Measurements from ENCODE around the gene NOG.

NOG gene

DNA sequence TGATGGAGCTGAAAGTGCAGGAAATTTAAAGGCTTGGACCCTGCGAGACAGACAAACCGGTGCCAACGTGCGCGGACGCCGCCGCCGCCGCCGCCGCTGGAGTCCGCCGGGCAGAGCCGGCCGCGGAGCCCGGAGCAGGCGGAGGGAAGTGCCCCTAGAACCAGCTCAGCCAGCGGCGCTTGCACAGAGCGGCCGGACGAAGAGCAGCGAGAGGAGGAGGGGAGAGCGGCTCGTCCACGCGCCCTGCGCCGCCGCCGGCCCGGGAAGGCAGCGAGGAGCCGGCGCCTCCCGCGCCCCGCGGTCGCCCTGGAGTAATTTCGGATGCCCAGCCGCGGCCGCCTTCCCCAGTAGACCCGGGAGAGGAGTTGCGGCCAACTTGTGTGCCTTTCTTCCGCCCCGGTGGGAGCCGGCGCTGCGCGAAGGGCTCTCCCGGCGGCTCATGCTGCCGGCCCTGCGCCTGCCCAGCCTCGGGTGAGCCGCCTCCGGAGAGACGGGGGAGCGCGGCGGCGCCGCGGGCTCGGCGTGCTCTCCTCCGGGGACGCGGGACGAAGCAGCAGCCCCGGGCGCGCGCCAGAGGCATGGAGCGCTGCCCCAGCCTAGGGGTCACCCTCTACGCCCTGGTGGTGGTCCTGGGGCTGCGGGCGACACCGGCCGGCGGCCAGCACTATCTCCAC, at the start of gene NOG:
NOG (plus strand) TSS at position 54 of the 674 bp plus-strand sequence; CDS start at position 579, 525 bp downstream.
- DNase-seq (ENCODE audit: low read depth in 2 of 2): peak in 1 of 2 donors; percentile 33

DNA sequence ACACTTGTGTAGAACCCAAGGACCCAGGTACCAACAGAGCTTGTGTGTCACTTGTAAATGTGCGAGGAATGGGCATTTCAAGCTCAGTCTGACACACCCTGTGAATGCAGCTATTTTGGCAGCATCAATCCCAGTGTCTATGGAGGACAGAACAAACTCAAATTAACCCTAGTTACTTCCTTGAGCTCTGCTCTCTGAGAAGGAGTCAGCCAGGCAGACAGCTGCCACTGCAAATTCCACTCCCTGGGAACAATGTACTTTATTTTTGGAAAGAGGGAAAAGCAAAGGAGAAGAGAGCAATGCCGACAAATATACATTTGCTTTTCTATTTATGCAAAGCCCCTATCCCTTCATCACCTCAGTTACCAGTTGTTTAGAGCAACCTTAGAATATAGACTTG, 48.4 kb upstream of the NOG start:
- DNase-seq (ENCODE audit: low read depth in 2 of 2): no peak

DNA sequence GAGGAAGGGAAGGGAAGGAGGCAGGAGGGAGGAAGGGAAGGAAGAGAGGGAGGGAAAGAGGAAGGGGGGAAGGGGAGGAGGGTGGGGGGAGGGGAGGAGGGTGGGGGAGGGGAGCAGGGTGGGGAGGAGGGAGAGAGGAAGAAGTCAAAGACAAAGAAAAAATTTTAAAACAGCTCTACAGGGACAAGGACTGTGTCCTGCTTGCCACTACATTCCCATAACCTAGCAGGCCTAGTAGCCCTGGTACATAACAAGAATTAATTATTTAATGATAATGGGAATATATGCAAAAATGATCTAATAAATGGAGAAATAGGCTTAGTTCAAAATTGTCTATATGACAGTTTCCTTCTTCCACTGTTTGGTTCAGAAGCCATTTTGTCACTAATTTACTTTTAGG, 47.6 kb upstream of the NOG start:
- DNase-seq (ENCODE audit: low read depth in 2 of 2): no peak

DNA sequence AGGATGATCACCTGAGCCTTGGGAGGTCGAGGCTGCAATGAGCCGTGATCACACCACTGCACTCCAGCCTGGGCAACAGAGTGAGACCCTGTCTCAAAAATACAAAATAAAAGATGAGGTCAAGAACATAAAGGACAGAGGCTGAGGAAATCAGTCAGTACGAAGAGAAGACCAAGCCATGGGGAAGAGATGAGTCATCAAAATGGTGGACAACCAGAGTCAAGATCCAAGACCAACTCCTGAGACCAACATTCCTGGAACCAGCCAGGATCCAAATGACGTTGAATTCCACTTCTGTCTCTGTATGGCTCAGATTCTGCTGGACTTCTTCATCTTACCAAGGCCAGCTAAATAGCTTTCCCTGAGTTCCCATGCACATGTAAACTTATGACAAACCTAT, 44.8 kb upstream of the NOG start:
- no peak for DNase-seq (ENCODE audit: low read depth in 2 of 2)

DNA sequence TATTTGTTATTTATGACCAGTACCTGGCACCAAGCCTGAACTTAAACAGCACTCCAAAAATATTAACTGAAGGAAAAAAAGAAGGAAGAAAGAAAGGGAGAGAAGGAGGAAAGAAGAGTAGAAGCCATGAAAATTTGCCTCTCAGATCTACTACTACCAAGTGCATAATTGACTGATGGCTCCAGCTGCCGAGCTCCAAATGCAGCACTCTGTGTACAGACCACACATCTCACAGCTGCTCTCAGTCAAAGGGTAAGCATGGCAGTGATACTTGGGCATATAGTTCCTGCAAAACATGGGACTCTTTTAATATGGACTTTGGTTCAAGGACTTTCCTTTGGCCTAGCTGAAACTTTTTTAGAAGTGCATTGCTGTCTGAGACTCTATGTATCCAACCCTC, 44.0 kb upstream of the NOG start:
- DNase-seq (ENCODE audit: low read depth in 2 of 2): no peak

DNA sequence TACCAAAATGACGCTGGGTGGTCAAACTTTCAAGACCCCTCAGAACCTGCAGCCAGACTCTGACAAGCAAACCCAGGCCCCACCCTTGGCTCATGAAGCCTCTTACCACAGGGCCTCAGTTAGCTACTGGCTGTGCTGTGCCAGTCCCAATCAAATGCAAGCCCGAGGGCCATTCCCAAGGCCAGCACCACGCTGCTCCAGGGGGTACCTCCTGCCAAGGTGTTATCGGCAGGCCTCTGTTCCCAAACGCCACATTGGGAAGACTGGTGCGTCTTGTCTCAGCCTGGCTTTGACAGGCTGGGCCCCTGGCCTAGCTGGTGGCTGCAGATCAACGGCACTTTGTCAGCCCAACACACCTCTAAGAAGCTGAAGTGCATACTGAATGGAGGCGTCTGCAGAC, 35.8 kb upstream of the NOG start:
- no peak for DNase-seq (ENCODE audit: low read depth in 2 of 2)

DNA sequence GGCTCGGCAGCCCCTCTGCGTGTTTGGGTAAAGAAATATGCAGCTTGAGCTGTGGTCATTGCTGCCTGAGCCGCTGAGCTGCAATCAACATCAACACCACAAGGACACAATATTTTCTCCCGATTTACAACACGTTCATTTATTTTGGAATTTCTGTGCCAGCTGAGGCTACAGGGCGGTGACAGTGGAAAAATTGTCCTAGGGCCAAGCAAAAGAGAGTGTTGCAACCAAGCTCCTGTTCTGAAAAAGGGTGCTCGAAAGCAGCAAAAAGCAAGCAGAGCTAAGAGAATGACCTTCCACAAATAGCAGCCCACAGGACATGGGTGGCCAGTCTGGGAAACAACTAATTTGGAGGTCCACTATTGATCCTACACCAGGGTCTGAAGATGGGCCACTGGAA, 35.4 kb upstream of the NOG start:
- no peak for DNase-seq (ENCODE audit: low read depth in 2 of 2)

DNA sequence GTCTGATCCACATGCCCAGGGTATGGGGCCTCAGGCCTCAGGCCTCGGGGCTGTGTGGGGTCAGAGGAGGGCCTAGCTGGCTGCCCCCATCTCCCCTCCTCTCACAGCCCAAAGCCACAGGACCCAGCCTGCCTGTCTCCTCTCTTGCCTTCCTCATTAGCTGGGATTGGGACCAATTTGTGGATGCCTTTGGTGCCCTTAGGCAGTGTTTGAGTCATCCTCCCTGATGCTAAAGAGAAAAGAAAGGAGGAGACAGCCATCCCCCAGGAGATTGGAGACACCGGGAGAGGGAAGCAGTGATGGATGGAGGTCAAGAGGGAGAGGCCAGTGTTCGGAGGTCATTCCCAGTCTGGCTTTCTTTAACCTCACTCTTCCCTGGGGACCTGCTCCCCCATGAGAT, 23.3 kb upstream of the NOG start:
- DNase-seq (ENCODE audit: low read depth in 2 of 2): no peak

DNA sequence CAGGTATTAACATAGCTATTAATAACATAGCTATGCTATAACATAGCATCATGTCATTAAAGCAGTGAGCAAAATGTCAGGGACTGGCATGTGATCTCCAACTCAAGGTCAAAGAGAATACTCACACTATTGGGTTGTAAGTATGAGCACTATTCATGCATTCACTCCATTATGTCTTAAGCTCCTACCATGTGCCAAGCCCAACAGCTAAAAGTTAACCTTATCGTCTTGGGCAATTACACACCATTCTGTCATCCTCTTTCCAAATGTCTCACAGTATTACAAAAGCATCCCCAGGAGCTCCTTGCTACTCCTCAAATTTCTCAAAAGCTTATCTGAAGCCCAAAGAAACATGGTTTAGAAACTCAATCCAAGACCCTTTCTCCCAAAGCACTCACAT, 22.0 kb upstream of the NOG start:
- no peak for DNase-seq (ENCODE audit: low read depth in 2 of 2)

DNA sequence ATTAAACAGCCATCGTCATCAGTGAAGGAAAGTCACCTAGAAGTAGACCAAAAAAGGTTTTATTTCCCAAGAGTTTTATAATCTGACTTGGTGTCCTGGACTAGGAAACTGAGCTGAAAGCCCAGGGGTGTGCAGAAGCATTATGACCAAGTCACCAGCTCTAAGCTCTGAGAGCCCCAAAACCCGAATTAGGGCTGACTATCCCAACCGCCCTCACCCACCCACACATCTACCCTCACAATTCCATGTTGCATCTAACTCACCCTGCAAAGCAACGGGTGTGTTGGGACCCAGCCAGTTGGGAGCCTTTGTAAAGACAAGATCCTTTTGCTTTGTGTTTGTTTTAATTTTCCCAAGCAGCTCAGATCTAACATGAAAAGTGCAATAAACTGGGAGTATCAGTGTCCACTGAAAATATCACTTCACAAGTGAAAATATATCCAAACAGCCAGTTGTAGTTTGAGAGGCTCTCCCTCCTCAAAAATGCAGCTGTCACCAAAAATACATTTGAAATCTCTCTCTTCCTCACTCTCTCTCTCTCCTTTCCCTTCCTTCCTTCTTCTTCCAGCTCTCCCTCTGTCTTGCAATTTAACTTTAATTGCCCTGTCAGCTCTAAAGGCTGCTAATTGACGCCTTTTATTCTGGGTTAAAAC, 16.2 kb upstream of the NOG start:
- DNase-seq (ENCODE audit: low read depth in 2 of 2): no peak

DNA sequence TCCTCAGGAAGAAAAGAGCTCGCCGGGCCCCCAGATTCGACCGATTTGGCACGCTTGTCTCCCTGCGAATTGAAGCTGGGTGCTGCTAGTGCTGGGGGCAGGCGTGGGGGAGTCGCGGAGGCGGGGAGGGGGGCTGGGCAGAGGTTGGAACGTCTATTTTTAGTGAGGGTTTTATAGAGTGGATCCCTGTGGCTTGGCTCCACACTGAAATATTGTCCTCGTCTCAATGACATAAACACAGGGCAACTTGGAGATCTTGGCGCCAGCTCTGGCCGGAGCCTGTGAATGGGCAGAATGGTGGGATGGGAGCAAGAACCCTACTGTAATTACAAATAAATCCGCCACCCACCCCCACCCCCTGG, 15.7 kb upstream of the NOG start:
- DNase-seq (ENCODE audit: low read depth in 2 of 2): no peak

DNA sequence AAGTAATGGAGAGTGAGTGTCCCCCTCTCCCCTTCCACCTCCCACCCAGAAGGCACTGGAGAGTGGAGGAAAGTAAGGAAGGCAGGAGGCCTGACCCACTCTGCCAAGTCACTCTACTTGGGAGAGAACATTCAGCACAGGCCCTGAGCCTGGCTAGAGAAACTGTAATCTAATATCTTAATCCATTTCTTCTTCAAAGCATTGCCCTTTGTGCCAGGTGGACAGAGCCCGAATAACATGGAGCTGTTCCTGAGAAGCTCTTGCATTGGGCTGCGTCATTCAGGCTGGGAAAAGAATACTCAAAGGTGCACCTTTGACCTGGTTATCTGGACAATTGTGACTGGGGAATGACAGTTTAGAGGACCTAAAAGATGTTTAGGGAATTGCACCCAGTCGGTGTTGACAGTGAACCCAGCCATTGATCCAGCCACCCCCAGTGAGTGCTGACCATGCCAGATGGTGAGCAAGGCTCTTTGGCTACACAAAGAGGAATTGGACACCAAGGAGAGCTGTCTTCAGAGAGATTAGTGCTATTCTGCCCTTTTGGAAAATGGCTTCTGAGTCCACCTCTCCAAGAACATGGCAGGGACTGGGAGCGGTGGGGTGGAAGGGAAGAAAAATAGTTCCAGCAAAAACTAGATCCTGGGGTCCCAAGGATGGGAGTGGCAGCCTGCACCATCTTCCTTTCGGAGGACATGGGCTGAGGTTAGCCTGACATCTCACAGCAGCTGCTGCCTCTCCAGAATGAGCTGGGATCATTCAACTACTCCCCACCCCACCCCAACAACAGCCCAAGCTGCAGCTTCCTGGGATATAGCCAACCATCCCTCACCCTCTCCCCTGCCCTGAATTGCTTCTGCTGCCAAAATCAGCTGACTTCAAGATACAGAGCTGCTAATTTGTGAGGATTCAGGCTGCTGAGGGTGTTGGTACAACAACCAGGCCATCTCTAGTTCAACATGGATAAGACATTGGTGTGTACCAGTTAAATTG, 11.6 kb upstream of the NOG start:
- no peak for DNase-seq (ENCODE audit: low read depth in 2 of 2)

DNA sequence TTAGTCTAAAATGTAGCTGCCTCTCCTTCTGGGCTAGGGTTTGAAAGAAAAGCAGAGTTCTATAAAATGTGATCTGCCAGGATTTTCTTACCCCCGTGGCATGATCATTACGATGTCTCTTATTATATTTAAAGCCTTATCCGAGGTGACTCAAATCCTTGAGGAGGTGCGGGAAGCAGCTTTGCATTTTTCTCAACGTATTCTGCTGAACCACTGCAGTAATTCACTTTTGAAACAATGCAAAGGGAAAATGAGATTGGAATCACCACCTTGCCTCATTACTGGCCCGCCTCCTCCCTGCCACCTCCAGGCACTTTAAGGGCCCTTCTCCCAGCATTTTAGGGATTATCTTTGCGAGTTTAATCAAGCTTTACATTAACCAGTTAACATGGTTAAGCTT, 9.7 kb upstream of the NOG start:
- no peak for DNase-seq (ENCODE audit: low read depth in 2 of 2)

DNA sequence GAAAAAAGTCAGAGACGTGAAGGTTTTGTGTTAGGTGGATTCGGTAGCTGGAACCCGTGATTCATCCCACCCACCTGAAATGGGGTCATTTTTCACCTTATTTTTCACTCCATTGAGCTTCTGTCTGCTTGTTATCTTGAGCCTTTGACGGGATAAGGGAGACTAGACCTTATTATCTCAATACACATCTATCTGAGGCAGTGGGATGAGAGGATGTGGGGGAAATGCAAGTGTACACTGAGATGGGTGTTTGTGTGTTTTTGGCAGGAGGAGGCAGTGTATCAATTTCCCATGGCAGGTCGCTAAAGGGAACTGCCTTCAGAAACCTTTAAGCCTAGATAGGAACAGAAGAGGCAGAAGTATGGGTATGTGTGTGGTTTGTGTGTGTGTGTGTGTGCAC, 6.2 kb upstream of the NOG start:
- no peak for DNase-seq (ENCODE audit: low read depth in 2 of 2)

DNA sequence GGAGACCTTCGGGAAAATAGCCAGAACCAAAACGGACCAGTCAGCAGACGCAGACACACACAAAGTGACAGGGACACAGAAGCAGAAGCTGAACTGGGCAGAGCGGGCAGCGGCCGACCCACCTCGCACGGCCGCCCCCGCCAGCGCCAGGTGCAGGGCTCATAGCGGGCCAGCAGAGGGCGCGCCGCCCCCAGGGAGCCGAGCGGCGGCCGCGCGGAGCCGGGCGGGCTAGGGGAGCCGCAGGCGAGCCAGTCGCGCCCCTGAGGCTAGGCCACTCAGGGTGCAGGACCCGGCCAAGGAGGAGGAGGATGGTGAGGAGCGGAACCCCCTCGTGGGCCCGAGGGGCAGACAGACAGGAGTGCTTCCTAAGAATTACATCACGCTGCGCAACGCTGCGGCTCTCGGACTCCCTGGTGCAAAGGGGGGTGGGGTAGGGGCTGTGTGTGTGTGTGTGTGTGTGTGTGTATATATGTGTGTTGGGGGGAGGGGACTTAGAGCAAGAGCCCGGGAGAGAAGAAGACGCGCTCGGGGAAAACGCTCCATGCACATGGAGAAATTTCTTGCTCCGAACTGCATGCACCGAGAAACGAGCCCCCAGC, 913 bp upstream of the NOG start:
- peak in 1 of 2 donors; percentile 54 for DNase-seq (ENCODE audit: low read depth in 2 of 2)

DNA sequence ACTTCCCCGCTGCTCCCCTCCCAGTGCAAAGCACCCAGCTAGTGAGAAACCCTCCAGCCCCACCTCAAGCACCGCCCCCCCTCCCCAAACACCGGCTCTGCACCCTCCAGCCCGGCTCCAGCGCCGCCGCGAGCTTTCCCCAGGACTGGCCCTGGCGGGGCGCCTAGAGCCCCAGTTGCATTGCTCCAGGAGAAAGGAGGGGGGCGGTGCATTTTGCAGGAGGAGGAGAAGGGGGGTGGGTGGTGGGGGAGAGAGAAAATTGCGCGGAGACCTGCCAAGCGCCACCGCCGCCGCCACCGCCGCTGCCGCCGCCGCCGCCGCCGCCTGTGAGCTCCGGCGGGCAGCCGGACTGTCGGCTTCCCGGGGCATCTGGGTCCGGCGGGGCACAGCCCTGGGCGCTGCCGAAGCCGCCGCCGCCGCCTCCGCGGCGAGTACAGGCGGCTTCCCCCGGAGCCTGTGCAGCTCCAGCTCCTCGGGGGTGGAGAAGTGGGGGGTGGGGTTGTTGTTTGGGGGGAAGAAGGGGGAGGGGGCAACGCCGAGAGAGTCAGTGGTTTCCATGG, 333 bp upstream of the NOG start:
- no peak for DNase-seq (ENCODE audit: low read depth in 2 of 2)

DNA sequence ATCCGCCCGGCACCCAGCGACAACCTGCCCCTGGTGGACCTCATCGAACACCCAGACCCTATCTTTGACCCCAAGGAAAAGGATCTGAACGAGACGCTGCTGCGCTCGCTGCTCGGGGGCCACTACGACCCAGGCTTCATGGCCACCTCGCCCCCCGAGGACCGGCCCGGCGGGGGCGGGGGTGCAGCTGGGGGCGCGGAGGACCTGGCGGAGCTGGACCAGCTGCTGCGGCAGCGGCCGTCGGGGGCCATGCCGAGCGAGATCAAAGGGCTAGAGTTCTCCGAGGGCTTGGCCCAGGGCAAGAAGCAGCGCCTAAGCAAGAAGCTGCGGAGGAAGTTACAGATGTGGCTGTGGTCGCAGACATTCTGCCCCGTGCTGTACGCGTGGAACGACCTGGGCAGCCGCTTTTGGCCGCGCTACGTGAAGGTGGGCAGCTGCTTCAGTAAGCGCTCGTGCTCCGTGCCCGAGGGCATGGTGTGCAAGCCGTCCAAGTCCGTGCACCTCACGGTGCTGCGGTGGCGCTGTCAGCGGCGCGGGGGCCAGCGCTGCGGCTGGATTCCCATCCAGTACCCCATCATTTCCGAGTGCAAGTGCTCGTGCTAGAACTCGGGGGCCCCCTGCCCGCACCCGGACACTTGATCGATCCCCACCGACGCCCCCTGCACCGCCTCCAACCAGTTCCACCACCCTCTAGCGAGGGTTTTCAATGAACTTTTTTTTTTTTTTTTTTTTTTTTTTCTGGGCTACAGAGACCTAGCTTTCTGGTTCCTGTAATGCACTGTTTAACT, 1.0 kb downstream of the NOG start:
- no peak for DNase-seq (ENCODE audit: low read depth in 2 of 2)

DNA sequence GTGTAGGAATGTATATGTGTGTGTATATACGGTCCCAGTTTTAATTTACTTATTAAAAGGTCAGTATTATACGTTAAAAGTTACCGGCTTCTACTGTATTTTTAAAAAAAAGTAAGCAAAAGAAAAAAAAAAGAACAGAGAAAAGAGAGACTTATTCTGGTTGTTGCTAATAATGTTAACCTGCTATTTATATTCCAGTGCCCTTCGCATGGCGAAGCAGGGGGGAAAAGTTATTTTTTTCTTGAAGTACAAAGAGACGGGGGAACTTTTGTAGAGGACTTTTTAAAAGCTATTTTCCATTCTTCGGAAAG, 1.6 kb downstream of the NOG start:
- no peak for DNase-seq (ENCODE audit: low read depth in 2 of 2)

DNA sequence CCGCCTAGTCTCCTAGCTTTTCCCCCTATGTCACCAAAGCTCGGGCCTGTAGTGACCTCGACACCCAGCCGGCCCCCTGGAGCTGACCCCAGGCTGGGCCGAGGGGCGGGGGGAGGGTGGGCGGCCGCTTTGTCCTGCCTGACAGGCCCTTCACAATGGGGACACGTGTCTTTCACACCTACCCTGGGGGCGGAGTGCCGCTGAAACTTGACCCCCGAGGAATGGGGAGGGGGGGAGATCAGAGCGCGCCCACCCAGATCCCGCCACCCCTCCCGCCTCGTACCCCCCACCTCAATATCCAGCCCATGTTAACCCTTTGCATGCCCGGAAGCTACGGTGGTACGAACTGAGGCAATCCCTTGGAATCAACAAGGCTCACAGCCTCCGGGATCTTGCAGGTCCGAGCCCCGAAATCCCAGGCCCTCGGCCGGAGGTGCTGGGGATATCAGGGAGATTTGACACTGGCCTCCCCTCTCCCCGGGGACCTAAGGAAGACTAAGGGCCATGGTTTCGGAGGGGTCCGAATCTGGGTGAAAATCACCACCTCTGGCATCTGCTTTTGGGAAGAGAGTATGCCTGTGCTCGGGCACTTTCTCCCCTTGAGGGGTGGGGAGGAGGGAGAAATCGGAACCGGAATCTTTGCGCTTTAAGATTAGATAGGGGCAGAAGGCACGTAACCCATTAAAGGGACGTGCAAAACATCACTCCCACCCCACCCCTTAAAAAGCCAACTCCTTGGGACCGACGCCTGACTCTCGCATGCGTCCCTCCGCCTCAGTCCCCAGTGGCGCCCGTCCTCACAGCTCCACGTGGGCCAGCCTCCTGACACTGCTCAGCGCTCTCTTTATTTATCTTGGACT, 2.6 kb downstream of the NOG start:
- no peak for DNase-seq (ENCODE audit: low read depth in 2 of 2)
